Sigmoid colon (tissue), 7 donors: ENCODE data around the gene PLPP1. TPM values are rescaled to one million over a fixed set of nuclear protein-coding genes. Genes with fewer than 3 reads are reported as not detected.

Experiments
- DNase-seq: peaks from one replicate; pipeline ENCODE4 v3.0.0-alpha.2; 2019
- H3K27ac ChIP-seq, 4 donors: fragments of 200-600 bp; sonication (generic); one replicate each; pipeline ENCODE4 v1.5.1; 2016 to 2019; ENCODE audit warnings: mild to moderate bottlenecking in 1 of 4
- H3K27me3 ChIP-seq, 3 donors: fragments of 200-600 bp; sonication (generic); one replicate each; pipeline ENCODE4 v1.5.1; 2019; ENCODE audit warnings: mild to moderate bottlenecking in 1 of 3
- H3K36me3 ChIP-seq, 4 donors: fragments of 200-600 bp; sonication (generic); one replicate each; pipeline ENCODE4 v1.5.1; 2016 to 2019
- H3K4me1 ChIP-seq, 4 donors: fragments of 200-600 bp; sonication (generic); one replicate each; pipeline ENCODE4 v1.5.1; 2017 to 2019
- H3K4me3 ChIP-seq, 4 donors: fragments of 200-600 bp; sonication (generic); one replicate each; pipeline ENCODE4 v1.5.1; 2017 to 2019; ENCODE audit warnings: mild to moderate bottlenecking in 2 of 4, moderate library complexity in 1 of 4
- H3K9me3 ChIP-seq, 4 donors: fragments of 200-600 bp in 3 of 4; sonication (generic) in 3 of 4; one replicate each; pipeline versions ENCODE4 v1.5.1 to v1.6.1; 2013 to 2019
- EP300 ChIP-seq, 4 donors: sonication (generic); formaldehyde crosslinking; IDR thresholded peaks; one replicate each; pipeline ENCODE4 v1.6.1; 2017; ENCODE audit warnings: antibody characterized with exemption in 4 of 4
- POLR2A ChIP-seq, 2 donors: fragments of 450-650 bp; IDR thresholded peaks; one replicate each; pipeline ENCODE4 v1.6.1; 2016; ENCODE audit warnings: antibody characterized with exemption in 2 of 2, mild to moderate bottlenecking in 2 of 2, moderate library complexity in 2 of 2
- POLR2AphosphoS5 ChIP-seq, 4 donors: sonication (generic); formaldehyde crosslinking; IDR thresholded peaks; one replicate each; pipeline ENCODE4 v1.6.1; 2017; ENCODE audit warnings: antibody characterized with exemption in 4 of 4
- WGBS, 2 donors: extraction: QIAGEN DNeasy Blood & Tissue Kit; methylation state at CpG; one replicate each; pipeline ENCODE4 v1.1.7; 2013; 5-methylcytosine and 5-hydroxymethylcytosine counted together
- intact Hi-C: fragments of 100-400 bp; cut with DNase I; formaldehyde crosslinking; loops from one replicate; pipeline ENCODE4 v1.15.1; 2023
- polyA plus RNA-seq, 3 donors: library from polyadenylated mRNA; stranded (reverse); fragments of 200-250 nt; gene quantifications; one replicate each; pipeline ENCODE4 v1.2.3, GENCODE V29; 2013
- total RNA-seq, 4 donors: library from RNA; depleted of rRNA; stranded (reverse); fragments of >200 nt; gene quantifications; one replicate each; pipeline ENCODE4 v1.1.0, GENCODE V29; 2016
- TF ChIP-seq, protein P1 (sequence below), 4 experiments: fragments of 450-650 bp in 3 of 4; fragments of 200-600 bp in 1 of 4; IDR thresholded peaks; one replicate each; pipeline ENCODE4 v1.5.1; 2016 to 2019; ENCODE audit warnings: antibody characterized with exemption in 4 of 4, mild to moderate bottlenecking in 3 of 4, moderate library complexity in 2 of 4
- donor health status: healthy with polysubstance abuse.
- donor health status: Bipolar disorder and iron deficiency.
- donor health status: healthy.

The PLPP1 gene
- total and polyA plus RNA-seq, 7 donors = 44.2 to 355 (median 264) TPM

DNA sequence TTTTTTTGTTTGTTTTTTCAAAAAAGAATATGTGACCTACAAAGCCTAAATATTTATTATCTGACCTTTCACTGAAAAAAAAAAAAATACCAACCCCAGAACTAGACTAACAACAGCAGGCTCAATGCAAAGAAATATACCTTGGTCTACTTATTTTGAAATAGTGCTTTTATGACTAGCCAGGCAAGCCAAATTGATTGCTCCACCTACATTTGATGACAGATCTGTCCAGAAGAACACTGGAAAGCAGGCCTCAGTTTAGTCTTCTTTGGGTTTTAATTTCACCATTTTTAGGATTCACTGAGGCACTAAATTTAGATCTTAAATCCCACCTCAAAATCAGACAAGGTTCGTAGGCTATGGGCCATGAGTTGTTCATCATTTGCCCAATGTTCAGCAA, 97.3 kb downstream of the PLPP1 start:
- Histone ChIP-seq H3K27ac (peak overlapping the region; percentile 80 to 92 (median 85)), H3K27me3 (no peaks in the 10 kb centered on the region), H3K4me3 (no peak overlapping the region), H3K9me3 (no peaks in the 10 kb centered on the region), H3K36me3 (peaks cover 0 to 7% (median 1%) of the 10 kb centered on the region in 4 donors), H3K4me1 (peaks cover 0 to 79% (median 73%) of the 10 kb centered on the region in 4 donors)
- intact Hi-C loops = loop anchor here (5.0 kb wide), 2 partner anchors 95 to 165 kb away; partner anchors contain the start of gene PLPP1
- DNase-seq = no peak
- TF ChIP-seq, protein P1, sequence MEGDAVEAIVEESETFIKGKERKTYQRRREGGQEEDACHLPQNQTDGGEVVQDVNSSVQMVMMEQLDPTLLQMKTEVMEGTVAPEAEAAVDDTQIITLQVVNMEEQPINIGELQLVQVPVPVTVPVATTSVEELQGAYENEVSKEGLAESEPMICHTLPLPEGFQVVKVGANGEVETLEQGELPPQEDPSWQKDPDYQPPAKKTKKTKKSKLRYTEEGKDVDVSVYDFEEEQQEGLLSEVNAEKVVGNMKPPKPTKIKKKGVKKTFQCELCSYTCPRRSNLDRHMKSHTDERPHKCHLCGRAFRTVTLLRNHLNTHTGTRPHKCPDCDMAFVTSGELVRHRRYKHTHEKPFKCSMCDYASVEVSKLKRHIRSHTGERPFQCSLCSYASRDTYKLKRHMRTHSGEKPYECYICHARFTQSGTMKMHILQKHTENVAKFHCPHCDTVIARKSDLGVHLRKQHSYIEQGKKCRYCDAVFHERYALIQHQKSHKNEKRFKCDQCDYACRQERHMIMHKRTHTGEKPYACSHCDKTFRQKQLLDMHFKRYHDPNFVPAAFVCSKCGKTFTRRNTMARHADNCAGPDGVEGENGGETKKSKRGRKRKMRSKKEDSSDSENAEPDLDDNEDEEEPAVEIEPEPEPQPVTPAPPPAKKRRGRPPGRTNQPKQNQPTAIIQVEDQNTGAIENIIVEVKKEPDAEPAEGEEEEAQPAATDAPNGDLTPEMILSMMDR (IDR thresholded peaks at IDR 0.05) = no peak
- TF ChIP-seq POLR2A (IDR thresholded peaks at IDR 0.05) (no peak), EP300 (IDR thresholded peaks at IDR 0.05) (no peak), POLR2AphosphoS5 (IDR thresholded peaks at IDR 0.05) (no peak)
- 74 to 75% methylated on average over 1 of the region's 1 CpG for WGBS, 2 donors

DNA sequence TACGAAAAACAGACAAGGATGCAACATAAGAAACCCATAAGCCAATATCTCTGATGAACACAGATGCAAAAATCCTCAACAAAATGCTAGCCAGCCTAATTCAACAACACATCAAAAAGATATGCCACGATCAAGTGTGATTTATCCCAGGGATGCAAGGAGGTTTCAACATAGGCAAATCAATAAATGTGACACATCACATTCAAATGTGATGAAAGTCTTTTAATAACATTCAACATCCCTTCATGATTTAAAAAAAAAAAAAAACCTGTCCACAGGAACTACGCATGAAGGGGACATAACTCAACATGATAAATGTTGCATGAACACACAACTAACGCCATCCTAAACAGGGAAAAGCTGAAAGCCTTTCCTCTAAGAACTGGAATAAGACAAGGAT, 102.2 kb downstream of the PLPP1 start:
- Histone ChIP-seq H3K27me3 (no peaks in the 10 kb centered on the region), H3K4me1 (peaks cover 0 to 62% (median 53%) of the 10 kb centered on the region in 4 donors), H3K27ac (peak overlapping the region in 2 of 4 donors; percentile 18 to 82), H3K36me3 (peaks cover 0 to 15% (median 1%) of the 10 kb centered on the region in 4 donors), H3K9me3 (no peaks in the 10 kb centered on the region), H3K4me3 (no peak overlapping the region)
- DNase-seq = no peak
- no peak for TF ChIP-seq EP300 (IDR thresholded peaks at IDR 0.05)
- TF ChIP-seq POLR2AphosphoS5 (IDR thresholded peaks at IDR 0.05) = no peak
- TF ChIP-seq, protein P1 (IDR thresholded peaks at IDR 0.05) = no peak
- no peak for TF ChIP-seq POLR2A (IDR thresholded peaks at IDR 0.05)
- intact Hi-C loops = no loop called here
- whole genome bisulfite sequencing, 2 donors = 96 to 98% methylated on average over 4 of the region's 4 CpGs

DNA sequence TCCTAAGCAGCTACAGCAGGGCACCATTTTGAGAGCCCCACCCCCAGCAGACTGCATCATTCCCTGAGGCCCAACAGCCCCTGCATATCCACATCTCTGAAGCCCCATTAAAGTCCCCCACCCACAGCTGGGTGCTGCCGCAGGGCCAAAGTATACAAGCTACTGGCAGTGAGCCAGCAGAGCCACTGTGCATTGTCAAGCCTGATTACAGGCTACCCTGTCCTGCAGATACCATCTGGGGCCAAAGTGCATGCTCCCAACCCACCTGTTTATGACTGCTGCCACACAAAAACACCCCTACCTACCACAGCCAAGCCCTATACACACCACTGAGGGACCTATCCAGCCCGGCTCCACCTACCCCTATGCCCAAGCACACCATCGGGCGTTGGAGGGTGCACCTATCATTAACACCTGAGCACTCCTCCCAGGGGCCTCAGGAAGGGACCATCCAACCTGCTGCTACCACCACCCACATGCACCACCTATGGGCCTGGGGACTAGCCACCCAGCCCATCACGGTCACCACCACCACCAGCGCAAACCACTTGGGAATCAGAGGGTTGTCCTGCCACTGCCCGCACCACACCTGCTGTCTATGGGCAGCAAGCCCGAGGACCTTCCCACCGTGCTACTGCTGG, 105.0 kb downstream of the PLPP1 start:
- no peaks in the 10 kb centered on the region for H3K27me3 ChIP-seq
- H3K4me3 ChIP-seq = no peak overlapping the region
- H3K4me1 ChIP-seq = peaks cover 0 to 53% (median 38%) of the 10 kb centered on the region in 4 donors
- WGBS, 2 donors = 49 to 78% methylated on average over 9 of the region's 9 CpGs
- H3K9me3 ChIP-seq = no peaks in the 10 kb centered on the region
- intact Hi-C loops = no loop called here
- no peak for DNase-seq
- no peak for TF ChIP-seq EP300 (IDR thresholded peaks at IDR 0.05)
- TF ChIP-seq POLR2AphosphoS5 (IDR thresholded peaks at IDR 0.05) = peak in 1 of 4 donors; percentile 39
- TF ChIP-seq POLR2A (IDR thresholded peaks at IDR 0.05) = no peak
- H3K27ac ChIP-seq = peak overlapping the region in 3 of 4 donors; percentile 38 to 51 (median 47)
- peaks cover 0 to 31% (median 4%) of the 10 kb centered on the region in 4 donors for H3K36me3 ChIP-seq

DNA sequence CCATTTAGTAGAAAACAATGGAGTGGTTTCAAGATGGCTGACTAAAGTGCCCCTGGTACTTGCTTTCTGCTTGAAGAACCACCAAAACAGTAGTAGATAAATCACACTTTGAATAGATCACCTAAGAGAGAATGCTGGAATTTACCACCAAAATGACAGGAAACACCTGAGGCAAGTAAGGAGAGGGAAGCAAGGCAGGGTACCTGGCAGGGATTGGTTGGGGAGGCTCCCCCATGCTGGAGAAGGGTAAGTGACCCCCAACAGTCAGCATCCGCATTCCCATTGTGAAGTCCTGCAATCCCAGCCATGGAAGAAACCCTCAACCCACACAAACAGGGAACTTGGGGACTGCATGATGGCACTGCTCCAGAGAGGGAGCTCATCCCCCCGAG, 105.5 kb downstream of the PLPP1 start:
- no peak for DNase-seq
- H3K27me3 ChIP-seq = no peaks in the 10 kb centered on the region
- peaks cover 0 to 48% (median 32%) of the 10 kb centered on the region in 4 donors for H3K4me1 ChIP-seq
- TF ChIP-seq EP300 (IDR thresholded peaks at IDR 0.05) (no peak), POLR2A (IDR thresholded peaks at IDR 0.05) (no peak), POLR2AphosphoS5 (IDR thresholded peaks at IDR 0.05) (no peak)
- TF ChIP-seq, protein P1 (IDR thresholded peaks at IDR 0.05) = no peak
- peaks cover 0 to 36% (median 9%) of the 10 kb centered on the region in 4 donors for H3K36me3 ChIP-seq
- H3K4me3 ChIP-seq = no peak overlapping the region
- H3K27ac ChIP-seq = peak overlapping the region in 3 of 4 donors; percentile 38 to 51 (median 47)
- intact Hi-C loops = no loop called here
- WGBS, 2 donors = 48 to 49% methylated on average over 2 of the region's 2 CpGs
- H3K9me3 ChIP-seq = no peaks in the 10 kb centered on the region

DNA sequence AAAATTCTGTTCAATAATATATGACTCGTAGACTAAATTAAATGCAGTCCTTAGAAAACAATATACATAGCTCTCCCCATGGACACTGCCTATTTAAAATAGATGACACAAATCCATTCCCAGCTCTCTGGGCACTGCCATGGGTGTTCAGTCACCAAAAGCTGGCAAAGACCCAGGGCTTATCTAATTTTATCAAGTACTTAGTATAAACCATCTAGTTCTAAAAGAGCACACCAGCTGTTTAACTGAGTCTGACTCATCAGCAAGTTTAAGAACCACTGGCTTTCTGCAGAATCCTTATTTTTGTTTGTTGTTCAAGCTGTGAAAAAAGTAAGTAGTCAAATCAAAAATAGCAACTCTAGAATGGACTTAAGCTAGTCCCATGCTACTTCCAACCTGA, 107.6 kb downstream of the PLPP1 start:
- peaks cover 0 to 47% (median 21%) of the 10 kb centered on the region in 4 donors for H3K36me3 ChIP-seq
- 90 to 94% methylated on average over 1 of the region's 1 CpG for WGBS, 2 donors

More for the DNA sequence above, 107.6 kb downstream of the PLPP1 start:
- intact Hi-C loops = no loop called here
- peaks cover 0 to 56% (median 38%) of the 10 kb centered on the region in 4 donors for H3K4me1 ChIP-seq
- TF ChIP-seq EP300 (IDR thresholded peaks at IDR 0.05) (no peak), POLR2AphosphoS5 (IDR thresholded peaks at IDR 0.05) (no peak), POLR2A (IDR thresholded peaks at IDR 0.05) (no peak)
- TF ChIP-seq, protein P1 (IDR thresholded peaks at IDR 0.05) = no peak
- H3K9me3 ChIP-seq = no peaks in the 10 kb centered on the region
- H3K4me3 ChIP-seq = no peak overlapping the region
- no peaks in the 10 kb centered on the region for H3K27me3 ChIP-seq
- no peak for DNase-seq
- peak overlapping the region in 3 of 4 donors; percentile 38 to 47 (median 39) for H3K27ac ChIP-seq
